Mesenchymal stem cell (in vitro differentiated cells and primary cell): ENCODE results near the gene CDKL2.
"Not testable (repeated sequence)": the region's sequence is repeated elsewhere in the genome, so short reads cannot be mapped to it uniquely, and the experiment has no call there.

ENCODE experiments used
- DNase-seq: peaks from one replicate; pipeline ENCODE4 v3.0.0-alpha.2; 2013
- H2AFZ ChIP-seq: one replicate; pipeline ENCODE4 v1.6.1; 2013; ENCODE audit warnings: low read depth, mild to moderate bottlenecking, control low read depth, inconsistent platforms, low read length, moderate library complexity
- H2AK5ac ChIP-seq: 2 replicates; pipeline ENCODE4 v1.6.1; 2013; ENCODE audit warnings: low read length, moderate library complexity, mild to moderate bottlenecking, inconsistent platforms; ENCODE audit not compliant: severe bottlenecking
- H2BK120ac ChIP-seq: one replicate; pipeline ENCODE4 v1.6.1; 2013; ENCODE audit warnings: low read depth, mild to moderate bottlenecking, inconsistent platforms, low read length, moderate library complexity
- H2BK12ac ChIP-seq, 2 experiments: one replicate each; pipeline ENCODE4 v1.6.1; 2013; ENCODE audit warnings: inconsistent platforms in 2 of 2, low read length in 2 of 2, mild to moderate bottlenecking in 2 of 2, moderate library complexity in 2 of 2, control low read depth in 1 of 2
- H2BK15ac ChIP-seq: one replicate; pipeline ENCODE4 v1.6.1; 2013; ENCODE audit warnings: mild to moderate bottlenecking, low read depth, inconsistent platforms; ENCODE audit not compliant: poor library complexity, severe bottlenecking
- H2BK5ac ChIP-seq: 2 replicates; pipeline ENCODE4 v1.6.1; 2013; ENCODE audit warnings: low read depth, mild to moderate bottlenecking, low read length, control low read depth, inconsistent platforms; ENCODE audit not compliant: poor library complexity, severe bottlenecking
- H3K14ac ChIP-seq, 2 experiments: one replicate each; pipeline ENCODE4 v1.6.1; 2013; ENCODE audit warnings: inconsistent platforms in 2 of 2, low read length in 2 of 2, control low read depth in 1 of 2, mild to moderate bottlenecking in 1 of 2, moderate library complexity in 1 of 2
- H3K18ac ChIP-seq, 2 experiments: one replicate each; pipeline ENCODE4 v1.6.1; 2013; ENCODE audit warnings: inconsistent platforms in 2 of 2, low read length in 2 of 2, control low read depth in 1 of 2, low read depth in 1 of 2, mild to moderate bottlenecking in 1 of 2
- H3K23ac ChIP-seq, 2 experiments: one replicate each; pipeline ENCODE4 v1.6.1; 2013; ENCODE audit warnings: inconsistent platforms in 2 of 2, low read length in 2 of 2, mild to moderate bottlenecking in 2 of 2, moderate library complexity in 2 of 2, control low read depth in 1 of 2
- H3K27ac ChIP-seq: 2 replicates; pipeline ENCODE4 v1.5.1; 2013; ENCODE audit warnings: mild to moderate bottlenecking, moderate library complexity, low read length, control low read depth, inconsistent platforms; ENCODE audit not compliant: poor library complexity, severe bottlenecking
- H3K27me3 ChIP-seq, 2 experiments: 2 replicates each; pipeline versions ENCODE4 v1.6.1 to v1.7.0; 2013; ENCODE audit warnings: low read length in 2 of 2, mild to moderate bottlenecking in 2 of 2, moderate library complexity in 2 of 2, control low read depth in 1 of 2, inconsistent platforms in 1 of 2; ENCODE audit not compliant: control insufficient read depth in 1 of 2, insufficient read depth in 1 of 2
- H3K36me3 ChIP-seq, 2 experiments: 2 replicates each; pipeline versions ENCODE4 v1.6.1 to v1.7.0; 2013; ENCODE audit warnings: low read length in 2 of 2, control low read depth in 1 of 2, inconsistent platforms in 1 of 2, low read depth in 1 of 2, mild to moderate bottlenecking in 1 of 2; ENCODE audit not compliant: insufficient read depth in 2 of 2, control insufficient read depth in 1 of 2
- H3K4ac ChIP-seq, 2 experiments: one replicate each; pipeline ENCODE4 v1.6.1; 2013; ENCODE audit warnings: inconsistent platforms in 2 of 2, low read length in 2 of 2, mild to moderate bottlenecking in 2 of 2, moderate library complexity in 2 of 2, control low read depth in 1 of 2, low read depth in 1 of 2
- H3K4me1 ChIP-seq: 2 replicates; pipeline ENCODE4 v1.6.1; 2013; ENCODE audit warnings: low read depth, low read length, control low read depth; ENCODE audit not compliant: control insufficient read depth, insufficient read depth
- H3K4me2 ChIP-seq: 2 replicates; pipeline ENCODE4 v1.6.1; 2013; ENCODE audit warnings: low read length, mild to moderate bottlenecking, inconsistent platforms; ENCODE audit not compliant: poor library complexity, severe bottlenecking
- H3K4me3 ChIP-seq, 2 experiments: 2 replicates each; pipeline versions ENCODE4 v1.5.1 to v1.7.0; 2013; ENCODE audit warnings: low read length in 2 of 2, mild to moderate bottlenecking in 2 of 2, control low read depth in 1 of 2, low read depth in 1 of 2; ENCODE audit not compliant: insufficient read depth in 1 of 2
- H3K79me1 ChIP-seq: replicated peaks from 2 replicates; pipeline ENCODE4 v1.6.1; 2013; ENCODE audit warnings: mild to moderate bottlenecking, control low read depth, low read length, inconsistent platforms; ENCODE audit not compliant: poor library complexity, severe bottlenecking
- H3K9ac ChIP-seq: 2 replicates; pipeline ENCODE4 v1.7.0; 2013; ENCODE audit warnings: mild to moderate bottlenecking, low read length, moderate library complexity
- H3K9me3 ChIP-seq: 2 replicates; pipeline ENCODE4 v1.7.0; 2013; ENCODE audit warnings: mild to moderate bottlenecking, low read length; ENCODE audit not compliant: control insufficient read depth
- H4K8ac ChIP-seq: one replicate; pipeline ENCODE4 v1.6.1; 2013; ENCODE audit warnings: inconsistent platforms, mild to moderate bottlenecking, low read length, moderate library complexity
- H4K91ac ChIP-seq: one replicate; pipeline ENCODE4 v1.6.1; 2013; ENCODE audit warnings: mild to moderate bottlenecking, low read length, inconsistent platforms
- WGBS: methylation state at CpG from one replicate; pipeline ENCODE4 v1.1.7; 2013; ENCODE audit warnings: mixed read lengths; 5-methylcytosine and 5-hydroxymethylcytosine counted together

Gene CDKL2

GRCh38 chr4:75542824-75543223, 87.5 kb downstream of the CDKL2 start:
- H3K4me3 ChIP-seq, result no peak overlapping the region
- H3K79me1 ChIP-seq, result no peaks in the 10 kb centered on the region
- H2BK120ac ChIP-seq, result no peak overlapping the region
- H2BK5ac ChIP-seq, result no peak overlapping the region
- H3K4me1 ChIP-seq, result peaks cover 7% of the 10 kb centered on the region
- H2BK15ac ChIP-seq, result no peak overlapping the region
- no peak overlapping the region for H3K4me2 ChIP-seq
- no peak overlapping the region for H3K14ac ChIP-seq
- no peaks in the 10 kb centered on the region for H3K27me3 ChIP-seq
- H3K9me3 ChIP-seq, result no peaks in the 10 kb centered on the region
- H3K9ac ChIP-seq, result no peak overlapping the region
- peak overlapping the region; percentile 74 for H3K27ac ChIP-seq
- peak; percentile 66 for DNase-seq
- H2AK5ac ChIP-seq, result no peak overlapping the region
- no peak overlapping the region for H4K8ac ChIP-seq
- H2BK12ac ChIP-seq, result no peak overlapping the region
- H3K36me3 ChIP-seq, result peaks cover 0 to 20% of the 10 kb centered on the region in 2 experiments
- no peak overlapping the region for H2AFZ ChIP-seq
- no peak overlapping the region for H4K91ac ChIP-seq
- no peak overlapping the region for H3K18ac ChIP-seq
- H3K4ac ChIP-seq, result no peak overlapping the region
- H3K23ac ChIP-seq, result no peak overlapping the region

- H3K18ac ChIP-seq, H3K27me3 ChIP-seq, H3K9me3 ChIP-seq, H3K14ac ChIP-seq, H3K9ac ChIP-seq, H3K4ac ChIP-seq, H2BK15ac ChIP-seq, H3K4me1 ChIP-seq, H4K8ac ChIP-seq, H2BK120ac ChIP-seq, H3K4me3 ChIP-seq, H3K4me2 ChIP-seq, H2BK12ac ChIP-seq, H2AK5ac ChIP-seq, H4K91ac ChIP-seq, H2BK5ac ChIP-seq, H3K27ac ChIP-seq, H3K79me1 ChIP-seq, H2AFZ ChIP-seq, H3K23ac ChIP-seq, DNase-seq: not testable (repeated sequence)
- 96% methylated on average over 6 of the region's 6 CpGs for WGBS
- peaks cover 5 to 22% of the 10 kb centered on the region in 2 experiments for H3K36me3 ChIP-seq
These were observed 93.0 kb downstream of the CDKL2 start for GRCh38 chr4:75537308-75537707.

GRCh38 chr4:75533926-75534325, 96.4 kb downstream of the CDKL2 start:
- not testable (repeated sequence) for H3K18ac ChIP-seq, H4K91ac ChIP-seq

GRCh38 chr4:75533339-75533887, 96.9 kb downstream of the CDKL2 start:
- H3K36me3 ChIP-seq, result peaks cover 7 to 44% of the 10 kb centered on the region in 2 experiments
- not testable (repeated sequence) for H3K4ac ChIP-seq

More at GRCh38 chr4:75533926-75534325, 96.4 kb downstream of the CDKL2 start:
- H3K27me3 ChIP-seq, H3K9ac ChIP-seq, H4K8ac ChIP-seq, H2BK120ac ChIP-seq, H2BK12ac ChIP-seq, H3K23ac ChIP-seq, H2AK5ac ChIP-seq, H3K14ac ChIP-seq, H3K4me2 ChIP-seq, H3K79me1 ChIP-seq, H2AFZ ChIP-seq, H3K4ac ChIP-seq, H2BK15ac ChIP-seq, DNase-seq, H3K27ac ChIP-seq, H2BK5ac ChIP-seq, H3K4me1 ChIP-seq, H3K4me3 ChIP-seq: not testable (repeated sequence)
- Histone ChIP-seq H3K36me3 (peaks cover 7 to 44% of the 10 kb centered on the region in 2 experiments), H3K9me3 (peaks cover 16% of the 10 kb centered on the region)

More at GRCh38 chr4:75533339-75533887, 96.9 kb downstream of the CDKL2 start:
- H3K14ac ChIP-seq, H2BK15ac ChIP-seq, H2AFZ ChIP-seq, H2BK120ac ChIP-seq, H3K9ac ChIP-seq, H3K79me1 ChIP-seq, H3K4me2 ChIP-seq, H2BK5ac ChIP-seq, H3K27ac ChIP-seq, H3K4me3 ChIP-seq, H2AK5ac ChIP-seq, H4K91ac ChIP-seq, H3K18ac ChIP-seq, DNase-seq, H2BK12ac ChIP-seq, H3K4me1 ChIP-seq, H3K23ac ChIP-seq, H3K27me3 ChIP-seq, H4K8ac ChIP-seq: not testable (repeated sequence)
- peaks cover 16% of the 10 kb centered on the region for H3K9me3 ChIP-seq
- WGBS, result over 99% methylated on average over 4 of the region's 4 CpGs
